Epithelial cell of prostate (primary cell): ENCODE results near the gene HOXC12.

Experiments used
- DNase-seq: peaks from one replicate; pipeline ENCODE4 v3.0.0-alpha.2; 2011; ENCODE audit warnings: low read depth, low spot score
- H3K27ac ChIP-seq: fragments of 450-650 bp; 2 replicates; pipeline ENCODE4 v1.5.1; 2017; ENCODE audit warnings: mild to moderate bottlenecking

Gene HOXC12

DNA sequence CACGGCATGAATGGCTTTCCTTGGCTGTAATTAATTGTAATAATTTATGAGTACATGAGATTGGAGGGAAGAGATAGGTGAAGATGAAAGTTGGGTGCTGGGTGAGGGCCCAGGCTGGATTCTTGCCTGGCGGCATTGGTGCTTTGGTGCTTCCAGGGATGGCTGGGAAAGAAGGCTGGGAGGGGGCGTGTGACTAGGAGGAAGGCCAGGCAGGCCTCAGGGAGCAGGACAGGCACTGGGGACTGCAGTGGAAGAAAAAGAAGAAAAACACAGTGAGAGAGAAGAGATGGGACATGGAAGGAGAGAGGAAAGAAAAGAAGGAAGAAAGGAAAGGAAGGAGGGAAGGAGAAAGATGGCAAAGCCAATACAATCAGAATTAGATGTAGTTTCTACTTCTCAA lies 48.9 kb downstream of the HOXC12 start:
- DNase-seq = no peak
- no peak overlapping the region for H3K27ac ChIP-seq

GRCh38 chr12:54004063-54004840 lies 49.5 kb downstream of the HOXC12 start:
- no peak for DNase-seq
- H3K27ac ChIP-seq = no peak overlapping the region

DNA sequence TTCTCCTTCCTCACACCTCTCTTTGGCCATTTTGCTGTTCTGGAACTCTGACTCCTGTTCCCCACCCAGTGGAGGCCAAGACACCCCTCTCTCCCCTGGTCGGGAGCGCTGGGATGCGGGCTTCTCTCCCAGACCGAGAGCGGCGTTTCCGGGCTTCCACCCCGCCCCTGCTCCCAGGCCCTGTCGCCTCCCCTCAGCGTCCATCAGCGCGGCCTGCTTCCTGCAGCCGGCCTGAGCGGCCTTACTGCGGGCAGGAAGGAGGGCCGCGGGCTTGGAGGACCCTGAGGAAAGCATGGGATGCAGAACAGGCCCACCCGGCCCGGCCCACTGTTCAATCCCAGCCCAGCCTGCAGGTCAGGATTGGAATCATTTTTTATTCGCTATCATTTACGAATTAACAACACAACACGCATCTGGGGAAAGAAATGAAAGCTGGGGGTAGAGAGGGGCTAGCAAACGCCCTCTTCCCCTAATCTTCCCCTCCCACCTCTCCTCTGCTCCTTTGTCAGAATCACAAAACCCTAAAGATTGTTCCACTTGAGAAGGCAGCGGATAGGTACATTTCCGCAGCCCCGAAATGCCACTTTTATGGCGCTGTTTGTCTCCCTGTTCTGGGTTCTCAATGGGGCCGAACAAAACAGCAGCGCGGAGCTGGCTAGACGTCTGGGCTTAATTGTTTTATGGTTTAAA lies 50.3 kb downstream of the HOXC12 start:
- no peak overlapping the region for H3K27ac ChIP-seq
- no peak for DNase-seq

DNA sequence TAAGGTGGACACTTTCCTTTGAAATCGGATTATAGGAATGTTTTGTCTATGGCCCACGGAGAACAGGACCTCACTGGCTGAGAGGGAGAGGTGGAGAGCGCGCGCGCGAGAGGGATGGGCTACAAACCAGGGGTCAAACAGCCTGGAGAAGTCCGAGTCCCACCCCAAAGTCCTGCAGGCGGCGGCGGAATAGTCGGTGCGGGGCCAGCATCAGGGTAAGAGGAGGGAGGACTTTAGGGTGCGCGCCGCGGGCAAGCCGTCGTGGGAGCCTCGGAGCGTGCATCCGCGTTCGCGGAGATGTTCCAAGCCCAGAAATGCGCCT lies 50.8 kb downstream of the HOXC12 start:
- DNase-seq = no peak
- H3K27ac ChIP-seq = no peak overlapping the region

GRCh38 chr12:54005853-54006558 lies 51.3 kb downstream of the HOXC12 start:
- H3K27ac ChIP-seq = no peak overlapping the region
- DNase-seq = no peak

DNA sequence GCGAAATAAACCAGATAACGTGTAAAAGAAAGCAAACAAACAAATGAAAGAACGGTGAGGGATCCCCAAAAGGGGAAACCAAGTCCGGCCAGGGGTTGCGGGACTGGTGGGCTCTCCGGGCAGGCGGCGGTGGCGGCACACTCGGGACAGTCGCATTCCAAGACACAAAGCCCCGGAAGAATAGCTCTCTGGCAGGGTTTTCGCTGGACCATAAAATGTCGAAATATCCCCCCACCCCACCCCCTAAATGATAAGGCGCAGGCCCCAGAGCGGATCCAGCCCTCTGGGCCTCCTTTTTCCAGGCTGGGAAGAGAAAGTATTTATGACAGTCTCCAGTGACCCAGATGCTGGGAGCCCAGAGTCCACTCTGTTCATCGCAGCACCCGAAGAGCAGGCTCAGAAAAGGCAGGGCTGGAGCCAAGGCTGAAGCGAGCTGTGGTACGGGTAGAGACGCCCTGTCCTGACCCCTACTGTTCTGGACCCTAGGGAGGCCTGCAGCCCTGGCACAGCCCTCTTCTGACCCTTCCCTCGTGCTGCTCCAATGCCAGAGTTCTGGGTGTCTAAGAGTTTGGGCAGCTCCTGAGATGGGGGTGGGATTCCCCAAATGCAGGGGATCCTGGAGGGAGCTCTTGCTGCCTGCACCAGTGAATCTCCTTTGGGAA lies 52.0 kb downstream of the HOXC12 start:
- no peak overlapping the region for H3K27ac ChIP-seq
- no peak for DNase-seq

DNA sequence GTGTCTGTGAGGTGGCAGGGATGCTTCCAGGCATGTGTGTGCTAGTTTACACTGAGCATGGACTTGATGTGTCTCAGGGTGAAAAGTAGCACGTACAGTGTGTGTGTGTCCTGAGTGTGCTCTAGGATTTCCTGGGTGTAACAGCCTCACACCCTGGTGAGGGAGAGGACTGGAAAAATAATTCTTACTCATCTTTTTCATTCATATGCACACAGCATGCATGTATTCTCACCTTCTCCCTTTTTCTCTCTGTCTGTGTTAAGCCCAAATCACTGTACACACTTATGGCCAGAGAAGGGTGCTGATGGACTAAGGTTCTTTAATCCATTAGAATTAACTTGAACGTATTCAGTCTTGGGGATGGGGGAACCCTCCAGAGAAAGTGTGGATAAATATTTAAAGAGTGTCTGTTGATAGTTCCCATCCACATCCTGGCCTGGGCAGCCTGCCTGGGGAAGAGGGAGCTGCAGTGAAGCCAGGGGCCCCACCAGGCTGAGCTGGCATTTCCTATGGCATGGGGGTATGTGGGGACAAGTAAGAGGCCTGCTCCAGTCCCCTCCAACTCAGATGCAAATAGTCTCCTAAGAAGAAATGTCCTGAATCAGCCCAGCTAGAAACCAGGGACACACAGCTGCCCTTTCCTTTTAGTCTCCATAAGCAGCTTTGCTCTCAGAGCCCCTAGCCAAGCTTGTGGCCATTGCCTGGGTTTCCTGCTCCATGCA lies 53.0 kb downstream of the HOXC12 start:
- DNase-seq = no peak

GRCh38 chr12:54008260-54008552 lies 53.5 kb downstream of the HOXC12 start:
- no peak overlapping the region for H3K27ac ChIP-seq
- DNase-seq = no peak

More for the DNA sequence above, 53.0 kb downstream of the HOXC12 start:
- no peak overlapping the region for H3K27ac ChIP-seq
